GM18505 (cell line): ENCODE data around the gene AURKAIP1.

Source experiments
- ATAC-seq: cut with Tn5 transposase; IDR thresholded peaks from one replicate; pipeline ENCODE4 v1.9.1; 2021; ENCODE audit not compliant: unreplicated experiment
- POLR2A ChIP-seq: IDR thresholded peaks from 4 replicates; pipeline ENCODE4 v1.6.1; 2011; ENCODE audit warnings: borderline replicate concordance; ENCODE audit not compliant: insufficient read depth, insufficient read length; ENCODE audit errors: extremely low read depth

AURKAIP1 gene

GRCh38 chr1:1335283-1335682 is 39.7 kb downstream of the AURKAIP1 start:
- no peak for TF ChIP-seq POLR2A
- no peak for ATAC-seq

GRCh38 chr1:1334835-1335234 is 40.2 kb downstream of the AURKAIP1 start:
- no peak for ATAC-seq

GRCh38 chr1:1333551-1334241 is 41.3 kb downstream of the AURKAIP1 start:
- TF ChIP-seq POLR2A = no peak
- no peak for ATAC-seq

More at GRCh38 chr1:1334835-1335234, 40.2 kb downstream of the AURKAIP1 start:
- TF ChIP-seq POLR2A = no peak

DNA sequence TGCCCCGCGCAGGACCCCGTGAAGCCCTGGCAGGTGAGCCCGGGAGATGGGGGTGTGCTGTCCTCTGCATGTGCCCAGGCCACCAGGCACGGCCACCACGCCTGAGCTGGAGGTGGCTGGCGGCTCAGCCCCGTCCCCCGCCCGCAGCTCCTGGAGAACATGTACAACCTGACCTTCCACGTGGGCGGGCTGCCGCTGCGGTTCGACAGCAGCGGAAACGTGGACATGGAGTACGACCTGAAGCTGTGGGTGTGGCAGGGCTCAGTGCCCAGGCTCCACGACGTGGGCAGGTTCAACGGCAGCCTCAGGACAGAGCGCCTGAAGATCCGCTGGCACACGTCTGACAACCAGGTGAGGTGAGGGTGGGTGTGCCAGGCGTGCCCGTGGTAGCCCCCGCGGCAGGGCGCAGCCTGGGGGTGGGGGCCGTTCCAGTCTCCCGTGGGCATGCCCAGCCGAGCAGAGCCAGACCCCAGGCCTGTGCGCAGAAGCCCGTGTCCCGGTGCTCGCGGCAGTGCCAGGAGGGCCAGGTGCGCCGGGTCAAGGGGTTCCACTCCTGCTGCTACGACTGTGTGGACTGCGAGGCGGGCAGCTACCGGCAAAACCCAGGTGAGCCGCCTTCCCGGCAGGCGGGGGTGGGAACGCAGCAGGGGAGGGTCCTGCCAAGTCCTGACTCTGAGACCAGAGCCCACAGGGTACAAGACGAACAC is 42.1 kb downstream of the AURKAIP1 start:
- TF ChIP-seq POLR2A = no peak

GRCh38 chr1:1332031-1332755 is 42.8 kb downstream of the AURKAIP1 start:
- ATAC-seq = no peak
- no peak for TF ChIP-seq POLR2A

More for the DNA sequence above, 42.1 kb downstream of the AURKAIP1 start:
- ATAC-seq = no peak

- no peak for ATAC-seq
- TF ChIP-seq POLR2A = no peak
Measured at GRCh38 chr1:1331068-1331965, 43.7 kb downstream of the AURKAIP1 start, which contains the start of gene TAS1R3. TAS1R3 (plus strand) TSS chr1:1331280; CDS start chr1:1331346, 66 bp downstream.

DNA sequence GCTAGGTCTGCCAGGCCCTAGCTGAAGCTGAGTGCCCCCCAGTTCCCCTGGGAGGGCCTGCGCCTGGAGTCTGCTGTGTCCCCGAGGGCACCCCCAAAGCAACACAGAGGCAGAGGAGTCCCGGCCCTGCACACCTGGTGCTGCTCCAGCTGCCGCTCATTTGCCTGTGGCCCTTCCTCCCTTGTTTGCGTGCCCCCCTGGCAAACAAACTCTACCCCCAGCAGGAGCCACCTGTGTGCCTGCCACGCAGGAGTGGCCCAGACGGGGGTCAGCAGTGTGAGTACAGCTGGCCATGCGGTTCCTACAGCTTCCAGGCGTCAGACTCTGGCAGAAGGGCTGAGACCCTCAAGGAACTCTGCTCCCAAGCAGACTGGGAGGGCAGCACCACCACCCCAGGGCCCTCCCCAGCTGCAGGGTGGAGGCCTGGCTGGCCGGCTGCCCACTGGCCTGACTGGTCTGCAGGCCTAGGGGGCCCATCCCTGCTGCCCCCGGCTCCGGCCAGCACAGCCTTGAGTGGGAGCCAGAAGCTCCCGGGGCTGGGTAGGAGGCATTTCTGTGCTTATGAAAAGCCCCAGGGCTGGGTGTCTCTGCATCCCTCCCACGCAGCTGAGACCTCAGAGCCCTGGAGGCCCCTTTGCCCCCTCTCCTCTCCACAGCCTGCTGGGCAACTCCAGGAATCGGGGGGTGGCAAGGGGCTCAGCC is 44.5 kb downstream of the AURKAIP1 start:
- TF ChIP-seq POLR2A = no peak
- ATAC-seq = no peak

DNA sequence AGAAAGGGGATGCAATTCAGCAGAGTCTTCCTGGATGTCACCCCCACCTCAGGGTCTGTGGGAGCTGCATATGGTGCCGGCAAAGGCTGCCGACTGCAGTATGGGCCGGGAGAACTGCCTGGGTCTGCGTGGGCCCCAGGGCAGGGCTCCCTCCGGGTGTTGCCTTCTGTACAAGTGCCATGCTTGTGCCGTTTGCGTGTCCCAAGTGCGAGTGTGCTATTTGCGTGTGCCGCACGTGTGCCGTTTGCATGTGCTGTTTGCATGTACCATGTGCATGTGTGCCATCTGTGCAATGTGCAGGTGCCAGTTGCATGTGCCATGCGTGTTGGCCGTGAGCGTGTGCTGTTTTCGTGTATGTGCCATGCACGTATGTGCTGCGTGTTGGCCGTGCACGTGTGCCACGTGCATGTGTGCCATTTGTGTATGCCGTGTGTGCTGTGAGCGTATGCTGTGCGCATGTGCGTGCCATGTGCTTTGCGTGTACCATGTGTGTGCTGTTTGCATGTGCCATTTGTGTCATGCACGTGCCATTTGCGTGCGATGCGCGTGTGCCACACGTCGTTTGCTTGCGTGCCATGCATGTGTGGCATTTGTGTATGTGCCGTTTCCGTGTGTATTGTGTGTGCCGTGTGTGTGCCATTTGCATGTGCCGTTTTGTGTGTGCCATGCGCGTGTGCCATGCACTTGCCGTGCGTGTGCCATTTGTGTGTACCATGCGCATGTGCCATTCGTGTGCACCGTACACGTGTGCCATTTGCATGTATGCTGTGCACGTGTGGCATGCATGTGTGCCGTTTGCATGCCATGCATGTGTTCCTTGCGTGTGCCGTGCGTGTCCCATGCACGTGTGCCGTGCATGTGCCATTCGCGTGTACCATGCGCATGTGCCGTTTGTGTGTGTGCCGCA is 45.5 kb downstream of the AURKAIP1 start:
- TF ChIP-seq POLR2A = no peak
- ATAC-seq = no peak

- no peak for ATAC-seq
- no peak for TF ChIP-seq POLR2A
Measured at GRCh38 chr1:1328254-1328653, 46.8 kb downstream of the AURKAIP1 start.

GRCh38 chr1:1327291-1327690 is 47.7 kb downstream of the AURKAIP1 start:
- ATAC-seq = no peak
- TF ChIP-seq POLR2A = no peak

GRCh38 chr1:1326075-1326605 is 48.9 kb downstream of the AURKAIP1 start:
- TF ChIP-seq POLR2A = no peak
- no peak for ATAC-seq
